Measurements from ENCODE around the gene FARSA.
"Not testable (repeated sequence)": the region's sequence is repeated elsewhere in the genome, so short reads cannot be mapped to it uniquely, and the experiment has no call there.

The FARSA gene

DNA sequence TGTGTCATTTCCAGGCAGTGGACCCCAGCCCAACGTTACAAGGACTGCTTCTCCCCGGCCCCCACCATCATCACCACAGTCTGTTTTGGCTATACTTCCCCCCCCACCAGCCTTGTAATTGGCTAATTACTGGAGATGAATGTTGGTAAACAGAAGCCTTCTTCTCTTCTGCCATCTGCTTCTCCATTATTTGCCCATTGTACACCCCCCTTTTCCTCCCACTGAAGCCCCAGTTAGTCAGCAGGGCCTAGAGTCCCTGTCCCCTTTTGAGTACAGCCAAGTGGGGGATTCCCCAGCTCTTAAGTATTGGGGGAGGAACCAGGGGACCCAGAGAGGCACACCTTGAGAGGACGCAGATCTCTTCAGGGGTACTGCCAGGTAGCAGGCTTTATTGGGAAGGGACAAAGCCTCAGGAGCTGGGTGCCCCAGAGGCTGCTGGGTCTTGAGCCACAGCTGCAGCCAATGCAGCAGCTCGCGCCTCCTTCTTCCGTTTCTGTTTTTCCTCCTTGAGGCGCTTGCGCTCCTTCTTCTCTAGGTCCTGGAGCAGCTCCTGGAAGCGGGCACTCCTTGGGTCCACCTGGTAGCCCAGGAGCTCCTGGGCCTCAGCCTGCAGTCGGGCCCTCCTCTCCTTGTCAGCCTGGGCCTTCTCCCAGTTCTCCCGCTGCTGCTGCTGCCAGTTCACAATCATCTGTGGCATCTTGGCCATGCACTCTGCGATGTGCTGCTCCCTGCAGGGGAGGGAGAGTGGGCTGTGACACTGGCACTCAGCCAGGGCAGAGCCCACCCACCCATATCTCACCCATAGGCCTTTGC lies 20.5 kb upstream of the FARSA start:
- DNase-seq (ENCODE audit: low read depth), result no peak

DNA sequence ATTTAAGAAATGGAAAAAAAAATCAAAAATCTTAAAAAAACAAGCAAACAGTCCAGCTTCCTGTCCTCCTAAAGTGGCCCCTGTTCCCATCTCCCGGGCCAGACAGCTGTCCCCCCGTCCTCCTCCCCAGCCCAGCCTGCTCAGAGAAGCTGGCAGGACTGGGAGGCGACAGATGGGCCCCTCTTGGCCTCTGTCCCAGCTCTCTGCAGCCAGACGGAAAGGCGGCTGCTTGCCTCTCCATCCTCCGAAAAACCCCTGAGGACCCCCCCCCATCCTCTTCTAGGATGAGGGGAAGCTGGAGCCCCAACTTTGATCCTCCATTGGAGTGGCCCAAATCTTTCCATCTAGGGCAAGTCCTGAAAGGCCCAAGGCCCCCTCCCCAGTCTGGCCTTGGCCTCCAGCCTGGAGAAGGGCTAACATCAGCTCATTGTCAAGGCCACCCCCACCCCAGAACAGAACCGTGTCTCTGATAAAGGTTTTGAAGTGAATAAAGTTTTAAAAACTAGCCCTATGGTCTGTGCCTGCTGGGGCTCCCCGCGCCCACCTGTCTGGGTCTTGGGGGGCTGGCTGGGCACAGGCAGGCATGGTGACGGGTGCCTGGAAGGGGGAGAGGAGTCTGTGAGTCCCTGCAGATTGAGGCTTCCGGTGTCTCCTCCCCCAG lies 19.8 kb upstream of the FARSA start:
- DNase-seq (ENCODE audit: low read depth), result no peak

DNA sequence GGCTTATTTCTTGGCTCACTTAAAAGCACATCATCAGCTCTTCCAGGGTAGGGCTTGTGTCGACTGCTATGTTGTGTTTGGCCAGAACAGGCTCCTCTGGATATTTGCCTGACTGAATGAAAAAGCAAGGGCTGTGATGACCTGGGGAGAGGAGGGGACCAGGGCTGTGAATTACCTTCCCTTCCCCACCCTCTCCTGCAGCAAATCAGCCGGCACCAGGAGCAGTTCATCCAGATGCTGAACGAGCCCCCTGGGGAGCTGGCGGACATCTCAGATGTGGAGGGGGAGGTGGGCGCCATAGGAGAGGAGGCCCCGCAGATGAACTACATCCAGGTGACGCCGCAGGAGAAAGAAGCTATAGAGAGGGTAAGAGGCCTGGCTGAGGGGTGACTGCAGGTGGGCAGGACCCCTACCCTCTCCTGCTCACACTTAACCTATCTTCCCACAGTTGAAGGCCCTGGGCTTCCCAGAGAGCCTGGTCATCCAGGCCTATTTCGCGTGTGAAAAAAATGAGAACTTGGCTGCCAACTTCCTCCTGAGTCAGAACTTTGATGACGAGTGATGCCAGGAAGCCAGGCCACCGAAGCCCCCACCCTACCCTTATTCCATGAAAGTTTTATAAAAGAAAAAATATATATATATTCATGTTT lies 19.1 kb upstream of the FARSA start:
- no peak for DNase-seq (ENCODE audit: low read depth)

DNA sequence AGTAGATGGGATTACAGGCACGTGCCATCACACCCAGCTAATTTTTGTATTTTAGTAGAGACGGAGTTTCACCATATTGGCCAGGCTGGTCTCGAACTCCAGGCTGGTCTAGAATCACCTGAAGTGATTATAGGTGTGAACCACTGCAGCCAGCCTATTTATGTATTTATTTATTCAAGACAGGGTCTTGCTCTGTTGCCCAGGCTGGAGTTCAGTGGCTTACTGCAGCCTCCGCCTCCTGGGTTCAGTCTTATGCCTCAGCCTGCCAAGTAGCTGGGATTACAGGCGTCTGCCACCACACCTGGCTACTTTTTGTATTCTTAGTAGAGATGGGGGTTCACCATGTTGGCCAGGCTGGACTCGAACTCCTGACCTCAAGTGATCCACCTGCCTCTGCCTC lies 18.5 kb upstream of the FARSA start:
- not testable (repeated sequence) for DNase-seq (ENCODE audit: low read depth)

DNA sequence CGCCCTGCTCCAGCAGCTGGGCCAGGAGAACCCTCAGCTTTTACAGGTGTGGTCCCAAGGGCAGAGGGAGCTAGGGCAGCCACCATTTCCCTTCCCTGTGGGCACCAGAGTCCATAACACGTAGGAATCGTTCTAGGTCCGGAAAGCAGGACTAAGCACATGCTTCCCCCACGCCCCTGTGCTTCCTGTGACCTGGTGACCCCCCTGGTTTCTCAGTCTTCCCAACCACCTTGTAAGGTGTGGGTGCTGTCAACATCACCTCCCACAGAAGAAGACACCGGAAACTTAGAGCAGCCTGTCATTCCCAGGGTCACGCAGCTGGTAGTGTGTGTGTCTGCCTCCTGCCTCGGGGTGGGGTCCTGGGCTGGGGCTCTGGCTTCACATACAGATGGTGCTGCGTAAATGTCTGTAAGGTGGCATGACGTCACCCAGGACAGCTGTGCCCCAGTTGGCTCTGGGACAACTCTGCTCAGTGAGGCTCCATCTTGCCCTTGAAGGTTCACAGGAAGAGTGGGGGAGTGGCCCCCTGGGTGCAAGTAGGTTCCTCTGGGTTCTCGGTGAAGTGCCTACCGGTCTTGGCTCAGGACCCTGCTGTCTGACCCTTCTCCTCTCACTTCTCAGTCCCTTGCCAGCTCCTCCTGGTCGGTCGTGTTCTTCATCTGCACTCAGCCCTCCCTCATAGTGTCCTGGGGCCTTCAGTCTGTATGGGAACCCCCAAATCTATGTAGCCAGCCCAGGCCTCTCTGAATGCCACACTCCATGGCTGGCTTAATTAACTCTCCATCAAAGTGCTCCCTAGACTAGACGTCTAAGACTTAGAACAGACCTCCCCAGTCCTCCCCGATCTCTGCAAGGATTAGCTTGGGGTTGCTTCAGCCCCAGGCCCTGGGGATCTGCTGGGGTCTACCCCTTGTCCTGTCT lies 16.1 kb upstream of the FARSA start:
- no peak for DNase-seq (ENCODE audit: low read depth)

DNA sequence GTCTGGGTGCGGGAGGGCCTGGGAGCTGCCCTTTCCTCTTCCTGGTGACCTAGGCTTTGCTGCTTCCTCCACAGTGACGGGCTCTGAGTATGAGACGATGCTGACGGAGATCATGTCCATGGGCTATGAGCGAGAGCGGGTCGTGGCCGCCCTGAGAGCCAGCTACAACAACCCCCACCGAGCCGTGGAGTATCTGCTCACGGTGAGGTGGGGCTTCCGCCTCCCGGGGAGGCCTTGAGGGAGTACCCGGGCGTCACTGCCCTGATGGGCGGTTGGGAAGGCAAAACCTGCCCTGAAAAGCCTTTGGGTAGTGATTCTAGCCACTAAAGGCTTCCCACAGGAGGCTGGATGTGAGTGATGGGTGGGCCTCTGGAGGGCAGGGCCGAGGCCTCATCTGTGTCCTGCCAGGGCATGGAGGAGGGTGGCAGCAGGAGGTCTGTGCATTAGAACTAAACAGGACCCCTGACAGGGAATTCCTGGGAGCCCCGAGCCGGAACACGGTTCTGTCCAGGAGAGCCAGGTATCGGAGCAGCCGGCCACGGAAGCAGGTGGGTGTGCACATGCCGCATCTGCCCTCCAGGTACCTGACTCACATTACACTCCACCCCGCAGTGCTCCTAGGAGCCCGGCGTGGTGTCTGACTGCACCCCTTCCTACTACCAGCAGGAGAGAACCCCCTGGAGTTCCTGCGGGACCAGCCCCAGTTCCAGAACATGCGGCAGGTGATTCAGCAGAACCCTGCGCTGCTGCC lies 15.3 kb upstream of the FARSA start:
- DNase-seq (ENCODE audit: low read depth), result no peak

DNA sequence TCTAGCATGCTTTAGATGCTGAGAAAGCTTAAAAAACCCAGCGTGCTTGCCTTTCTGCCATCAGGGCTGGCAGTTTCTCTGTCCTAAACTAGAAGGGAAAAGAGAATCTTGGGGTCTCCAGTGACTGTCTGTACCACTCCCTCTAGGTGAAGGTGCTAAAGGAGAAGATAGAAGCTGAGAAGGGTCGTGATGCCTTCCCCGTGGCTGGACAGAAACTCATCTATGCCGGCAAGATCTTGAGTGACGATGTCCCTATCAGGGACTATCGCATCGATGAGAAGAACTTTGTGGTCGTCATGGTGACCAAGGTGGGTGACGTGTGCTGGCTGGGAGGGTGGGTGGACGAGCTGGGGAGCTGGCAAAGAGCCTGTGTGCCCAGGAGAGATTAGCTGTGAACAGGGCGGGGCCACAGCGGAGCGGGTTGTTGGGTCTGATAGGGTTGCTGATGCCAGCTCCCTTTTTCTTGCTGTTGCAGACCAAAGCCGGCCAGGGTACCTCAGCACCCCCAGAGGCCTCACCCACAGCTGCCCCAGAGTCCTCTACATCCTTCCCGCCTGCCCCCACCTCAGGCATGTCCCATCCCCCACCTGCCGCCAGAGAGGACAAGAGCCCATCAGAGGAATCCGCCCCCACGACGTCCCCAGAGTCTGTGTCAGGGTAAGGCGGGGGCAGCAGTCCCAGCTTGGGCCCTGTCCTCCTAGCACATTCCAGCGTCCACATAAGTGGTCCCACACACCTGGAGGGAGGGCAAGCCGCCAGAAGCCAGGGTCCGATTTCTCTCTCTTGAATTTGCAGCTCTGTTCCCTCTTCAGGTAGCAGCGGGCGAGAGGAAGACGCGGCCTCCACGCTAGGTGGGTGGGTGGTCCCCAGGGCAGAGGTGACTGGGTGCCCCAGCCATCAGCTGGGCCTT lies 14.4 kb upstream of the FARSA start:
- no peak for DNase-seq (ENCODE audit: low read depth)

DNA sequence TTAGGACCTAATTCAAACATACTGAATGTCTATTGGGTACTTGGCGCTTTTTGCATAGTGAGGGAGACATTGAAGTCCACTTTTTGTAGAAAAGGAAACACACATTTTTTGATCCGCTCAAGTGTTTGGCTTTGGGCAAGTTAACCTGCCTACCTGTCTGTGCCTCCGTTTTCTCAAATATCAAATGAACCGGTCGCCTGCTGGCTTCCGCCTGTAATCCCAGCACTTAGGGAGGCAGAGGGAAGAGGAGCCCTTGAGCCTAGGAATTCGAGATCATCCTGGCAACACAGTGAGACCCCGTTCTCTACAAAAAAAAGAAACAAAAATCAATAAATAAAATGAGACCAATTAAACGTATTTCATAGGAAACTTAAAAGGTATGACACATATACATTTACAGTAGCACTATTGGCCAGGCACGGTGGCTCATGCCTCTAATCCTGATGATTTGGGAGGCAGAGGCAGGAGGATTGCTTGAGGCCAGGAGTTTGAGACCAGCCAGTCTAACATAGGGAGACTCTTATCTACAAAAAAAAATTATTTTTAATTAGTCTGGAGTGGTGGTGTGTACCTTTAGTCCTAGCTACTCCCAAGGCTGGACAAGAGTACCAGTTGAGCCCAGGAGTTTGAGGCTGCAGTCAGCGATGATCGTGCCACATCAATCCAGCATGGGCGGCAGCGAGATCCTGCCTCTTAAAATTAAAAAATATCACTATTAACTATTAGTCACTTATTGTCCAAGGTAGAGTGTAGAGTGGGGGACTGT lies 13.4 kb upstream of the FARSA start:
- DNase-seq (ENCODE audit: low read depth), result no peak

DNA sequence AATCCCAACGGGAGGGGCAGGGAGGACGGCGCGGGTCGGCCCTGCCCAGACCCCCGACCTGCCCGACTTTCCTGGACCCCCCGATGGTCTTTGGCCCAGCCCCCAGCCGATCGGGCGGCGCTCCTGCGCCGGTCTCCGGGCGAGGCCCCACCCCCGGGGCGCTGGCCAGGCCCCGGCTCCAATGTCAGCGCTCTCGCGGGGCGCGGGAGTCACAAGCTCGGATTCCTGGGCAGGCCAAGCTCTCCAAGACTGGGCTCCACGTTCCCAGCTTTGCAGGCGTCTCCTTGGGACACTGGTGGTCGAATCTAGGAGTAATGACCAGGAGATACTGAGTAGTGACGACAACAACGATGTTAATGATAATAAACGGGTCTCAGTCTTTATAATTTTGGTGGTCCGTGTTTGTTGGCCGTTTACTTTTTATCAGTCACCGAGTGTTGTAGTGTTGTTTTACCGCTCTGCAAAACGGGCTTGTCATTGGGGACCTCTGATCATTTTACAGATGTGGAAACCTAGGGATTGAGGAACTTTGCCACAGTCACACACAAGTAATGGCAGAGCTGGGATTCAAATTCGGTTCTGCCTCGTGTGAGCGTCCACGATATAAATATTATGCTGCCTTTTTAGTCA lies 12.7 kb upstream of the FARSA start:
- no peak for DNase-seq (ENCODE audit: low read depth)

DNA sequence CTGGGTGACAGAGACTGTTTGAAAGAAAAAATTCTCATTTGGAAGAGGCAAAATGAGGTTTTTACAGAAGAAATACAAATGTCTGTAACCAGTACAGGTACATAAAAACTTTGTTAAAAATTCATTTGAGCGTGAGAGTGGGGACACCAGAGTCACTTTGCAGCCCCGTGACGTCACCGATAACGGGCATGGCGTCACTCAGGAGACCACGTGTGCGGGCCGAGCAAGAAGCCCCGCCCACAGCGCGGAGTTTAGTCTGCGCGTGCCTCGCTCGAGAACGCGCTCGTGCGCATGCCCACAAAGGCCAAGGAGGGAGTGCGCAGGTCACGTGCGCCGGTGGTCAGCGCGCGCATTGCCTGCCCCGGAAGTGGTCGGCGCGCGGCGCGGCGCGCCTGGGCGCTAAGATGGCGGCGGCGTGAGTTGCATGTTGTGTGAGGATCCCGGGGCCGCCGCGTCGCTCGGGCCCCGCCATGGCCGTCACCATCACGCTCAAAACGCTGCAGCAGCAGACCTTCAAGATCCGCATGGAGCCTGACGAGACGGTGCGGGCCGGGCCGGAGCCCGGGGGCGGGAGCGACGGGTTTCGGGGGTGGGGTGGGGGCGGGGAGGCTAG lies 12.1 kb upstream of the FARSA start, which contains the start of gene RAD23A:
Gene RAD23A (plus strand): TSS at position 384 of the 613 bp plus-strand sequence. CDS start 87 bp downstream, at position 471.
- DNase-seq (ENCODE audit: low read depth), result peak; percentile 96

DNA sequence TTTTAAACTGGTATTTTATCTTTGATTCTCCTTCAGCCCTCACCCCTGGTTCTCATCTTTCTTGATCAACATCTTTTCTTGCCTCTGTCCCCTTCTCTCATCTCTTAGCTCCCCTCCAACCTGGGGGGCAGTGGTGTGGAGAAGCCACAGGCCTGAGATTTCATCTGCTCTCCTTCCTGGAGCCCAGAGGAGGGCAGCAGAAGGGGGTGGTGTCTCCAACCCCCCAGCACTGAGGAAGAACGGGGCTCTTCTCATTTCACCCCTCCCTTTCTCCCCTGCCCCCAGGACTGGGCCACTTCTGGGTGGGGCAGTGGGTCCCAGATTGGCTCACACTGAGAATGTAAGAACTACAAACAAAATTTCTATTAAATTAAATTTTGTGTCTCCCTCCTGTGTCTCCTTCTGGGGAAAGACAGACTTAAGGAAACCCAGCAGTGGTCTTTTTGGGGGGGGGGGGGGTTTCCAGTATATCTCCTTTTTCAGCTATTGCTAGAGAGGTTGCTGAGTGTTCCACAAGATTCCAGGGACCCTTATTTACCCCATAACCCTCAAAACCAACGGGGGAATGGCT lies 10.7 kb upstream of the FARSA start:
- no peak for DNase-seq (ENCODE audit: low read depth)

DNA sequence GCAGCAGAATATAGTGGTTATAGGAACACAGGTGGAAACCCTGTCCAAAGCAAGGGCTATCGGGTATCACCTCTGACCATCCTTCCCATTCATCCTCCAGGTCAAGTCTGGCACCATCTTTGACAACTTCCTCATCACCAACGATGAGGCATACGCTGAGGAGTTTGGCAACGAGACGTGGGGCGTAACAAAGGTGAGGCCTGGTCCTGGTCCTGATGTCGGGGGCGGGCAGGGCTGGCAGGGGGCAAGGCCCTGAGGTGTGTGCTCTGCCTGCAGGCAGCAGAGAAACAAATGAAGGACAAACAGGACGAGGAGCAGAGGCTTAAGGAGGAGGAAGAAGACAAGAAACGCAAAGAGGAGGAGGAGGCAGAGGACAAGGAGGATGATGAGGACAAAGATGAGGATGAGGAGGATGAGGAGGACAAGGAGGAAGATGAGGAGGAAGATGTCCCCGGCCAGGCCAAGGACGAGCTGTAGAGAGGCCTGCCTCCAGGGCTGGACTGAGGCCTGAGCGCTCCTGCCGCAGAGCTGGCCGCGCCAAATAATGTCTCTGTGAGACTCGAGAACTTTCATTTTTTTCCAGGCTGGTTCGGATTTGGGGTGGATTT lies 10.0 kb upstream of the FARSA start:
- DNase-seq (ENCODE audit: low read depth), result no peak

DNA sequence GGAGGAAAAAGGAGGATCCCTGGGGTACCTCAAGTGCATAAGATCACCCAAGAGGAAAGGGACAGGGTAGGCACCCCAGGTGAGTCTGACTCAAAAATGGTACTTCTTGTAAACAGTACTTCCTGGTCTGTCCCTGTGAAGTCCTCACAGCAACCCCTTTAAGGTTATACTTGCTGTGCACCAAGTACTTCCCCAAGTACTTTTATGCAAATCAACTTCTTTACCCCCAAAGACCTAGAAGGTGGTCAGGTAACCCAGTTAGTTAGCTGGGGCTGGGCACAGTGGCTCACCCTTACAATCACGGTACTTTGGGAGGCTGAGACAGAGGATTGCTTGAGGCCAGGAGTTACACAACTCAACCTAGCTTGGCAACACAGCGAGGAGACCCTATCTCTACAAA lies 7.4 kb upstream of the FARSA start:
- DNase-seq (ENCODE audit: low read depth), result no peak

DNA sequence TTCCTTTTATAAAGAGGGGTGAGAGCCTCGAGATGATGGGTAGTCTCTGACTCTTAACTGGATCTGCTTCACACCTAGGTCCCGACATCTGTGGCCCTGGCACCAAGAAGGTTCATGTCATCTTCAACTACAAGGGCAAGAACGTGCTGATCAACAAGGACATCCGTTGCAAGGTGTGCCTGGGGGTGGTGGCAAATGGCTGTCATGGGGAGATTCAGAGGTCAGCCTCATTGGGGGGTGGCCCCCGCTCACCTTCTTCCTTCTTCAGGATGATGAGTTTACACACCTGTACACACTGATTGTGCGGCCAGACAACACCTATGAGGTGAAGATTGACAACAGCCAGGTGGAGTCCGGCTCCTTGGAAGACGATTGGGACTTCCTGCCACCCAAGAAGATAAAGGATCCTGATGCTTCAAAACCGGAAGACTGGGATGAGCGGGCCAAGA lies 6.5 kb upstream of the FARSA start:
- DNase-seq (ENCODE audit: low read depth), result no peak

DNA sequence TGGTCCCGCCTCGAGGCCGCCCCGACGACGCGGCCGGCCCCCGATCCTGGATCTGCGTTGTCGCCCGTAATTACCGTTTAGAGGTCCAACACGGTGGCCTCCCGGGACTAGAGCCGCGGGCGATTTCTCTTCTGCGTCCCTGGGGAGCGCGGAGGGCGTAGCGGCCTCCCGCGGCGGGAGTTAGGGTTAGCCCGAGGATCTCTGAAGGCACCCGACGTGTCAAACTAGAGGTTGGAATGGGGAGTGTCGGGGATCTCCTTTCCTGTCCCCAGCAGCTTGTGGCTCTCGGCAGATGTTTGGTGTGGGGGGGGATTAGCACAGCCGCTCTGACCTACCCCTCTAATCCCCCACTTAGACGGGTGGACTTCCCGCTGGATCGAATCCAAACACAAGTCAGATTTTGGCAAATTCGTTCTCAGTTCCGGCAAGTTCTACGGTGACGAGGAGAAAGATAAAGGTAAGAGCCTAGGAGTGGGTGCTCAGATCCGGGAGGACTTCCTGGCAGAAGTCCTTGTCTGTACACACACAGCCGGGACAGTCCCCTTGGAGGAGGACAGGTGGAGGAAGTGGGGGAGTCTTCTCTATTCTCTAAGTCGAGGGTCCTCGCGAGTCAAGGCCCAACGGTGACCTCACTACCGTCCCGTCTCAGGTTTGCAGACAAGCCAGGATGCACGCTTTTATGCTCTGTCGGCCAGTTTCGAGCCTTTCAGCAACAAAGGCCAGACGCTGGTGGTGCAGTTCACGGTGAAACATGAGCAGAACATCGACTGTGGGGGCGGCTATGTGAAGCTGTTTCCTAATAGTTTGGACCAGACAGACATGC lies 5.5 kb upstream of the FARSA start:
- no peak for DNase-seq (ENCODE audit: low read depth)

DNA sequence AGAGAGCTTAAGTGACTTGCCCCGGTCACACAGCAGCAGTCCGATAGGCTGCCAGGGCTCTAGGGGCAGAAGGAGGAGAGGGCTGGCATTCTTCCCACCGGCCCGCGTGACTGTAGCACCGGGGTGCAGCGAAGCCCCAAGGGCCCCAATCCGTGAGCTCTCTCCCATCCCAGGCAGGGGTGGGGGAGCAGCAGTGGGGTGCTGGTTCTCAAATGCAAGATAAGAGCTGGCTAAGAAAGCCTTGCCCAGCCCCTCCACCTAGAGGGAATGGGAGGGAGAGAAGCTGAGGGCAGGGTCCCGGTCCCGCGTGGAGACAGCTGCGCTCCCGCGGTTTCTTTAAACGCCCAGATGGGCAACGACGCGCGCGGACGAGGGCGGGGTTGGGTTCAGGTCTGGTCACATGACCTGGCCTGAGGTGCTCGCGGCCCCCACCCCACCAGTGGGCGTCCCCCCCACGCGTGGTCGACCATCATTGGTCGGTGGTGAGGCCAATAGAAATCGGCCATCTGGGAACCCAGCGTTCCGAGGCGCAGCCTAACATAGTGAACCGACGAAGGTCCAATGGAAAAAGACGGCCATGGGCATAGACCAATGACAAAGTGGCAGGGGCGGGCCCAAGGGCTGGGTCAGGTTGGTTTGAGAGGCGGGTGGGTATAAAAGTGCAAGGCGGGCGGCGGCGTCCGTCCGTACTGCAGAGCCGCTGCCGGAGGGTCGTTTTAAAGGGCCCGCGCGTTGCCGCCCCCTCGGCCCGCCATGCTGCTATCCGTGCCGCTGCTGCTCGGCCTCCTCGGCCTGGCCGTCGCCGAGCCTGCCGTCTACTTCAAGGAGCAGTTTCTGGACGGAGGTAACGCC lies 4.6 kb upstream of the FARSA start, which contains the start of gene CALR:
Gene CALR (plus strand): TSS at position 683 of the 852 bp plus-strand sequence. CDS start 71 bp downstream, at position 754.
- DNase-seq (ENCODE audit: low read depth), result peak; percentile 99

Measured in activated gamma-delta T cell treated with anti-CD3 and anti-CD28 coated beads, Interleukin-2, amount 50 U/mL, for 16 hours (primary cell).